CD4-positive, alpha-beta memory T cell (primary cell): ENCODE measurements around the gene LAMB2. TPM values are rescaled to one million over a fixed set of nuclear protein-coding genes. Genes with fewer than 3 reads are reported as not detected.

Experiments
- CTCF ChIA-PET: fragments of 350-600 bp; sonication (Branson Sonifier 250); formaldehyde crosslinking; loops from one replicate; lab custom pipeline; 2021; ENCODE audit warnings: inconsistent platforms; ENCODE audit not compliant: partially characterized antibody; lab: Charles Lee
- POLR2A ChIA-PET: fragments of 350-600 bp; sonication (Branson Sonifier 250); formaldehyde crosslinking; loops from one replicate; lab custom pipeline; 2021; ENCODE audit not compliant: partially characterized antibody; lab: Charles Lee
- DNase-seq, 5 donors: peaks; one replicate each; pipeline versions ENCODE4 v3.0.0 to v3.0.0-alpha.2; 2020 to 2022; ENCODE audit warnings: mixed read lengths in 1 of 5
- H3K27ac ChIP-seq: one replicate; pipeline ENCODE4 v1.7.0; 2013; ENCODE audit warnings: low read depth, low read length
- H3K27me3 ChIP-seq: 2 replicates; pipeline ENCODE4 v1.7.0; 2013; ENCODE audit warnings: mild to moderate bottlenecking, low read length, moderate library complexity; ENCODE audit not compliant: insufficient read depth
- H3K36me3 ChIP-seq: 2 replicates; pipeline ENCODE4 v1.7.0; 2013; ENCODE audit warnings: mild to moderate bottlenecking, low read length, moderate library complexity; ENCODE audit not compliant: insufficient read depth
- H3K4me1 ChIP-seq: 2 replicates; pipeline ENCODE4 v1.7.0; 2013; ENCODE audit warnings: mild to moderate bottlenecking, low read length, moderate library complexity; ENCODE audit not compliant: insufficient read depth
- H3K4me3 ChIP-seq, 2 donors: one replicate each; pipeline ENCODE4 v1.7.0; 2013; ENCODE audit warnings: low read length in 2 of 2, mild to moderate bottlenecking in 1 of 2
- H3K9me3 ChIP-seq, 2 donors: one replicate each; pipeline ENCODE4 v1.7.0; 2013; ENCODE audit warnings: low read length in 2 of 2, control low read depth in 1 of 2; ENCODE audit not compliant: control insufficient read depth in 1 of 2
- H3K27ac Mint-ChIP-seq, 7 donors: one replicate each; pipeline ENCODE4 v1.8.0; 2020 to 2021; ENCODE audit warnings: mixed read lengths in 7 of 7, mild to moderate bottlenecking in 6 of 7, inconsistent platforms in 3 of 7, moderate library complexity in 3 of 7
- H3K27me3 Mint-ChIP-seq, 2 donors: one replicate each; pipeline ENCODE4 v1.8.0; 2020 to 2021; ENCODE audit warnings: mixed read lengths in 2 of 2
- H3K36me3 Mint-ChIP-seq, 2 donors: one replicate each; pipeline ENCODE4 v1.8.0; 2020 to 2021; ENCODE audit warnings: mixed read lengths in 2 of 2, inconsistent platforms in 1 of 2, mild to moderate bottlenecking in 1 of 2
- H3K4me1 Mint-ChIP-seq, 4 donors: one replicate each; pipeline ENCODE4 v1.8.0; 2020 to 2021; ENCODE audit warnings: mixed read lengths in 4 of 4, mild to moderate bottlenecking in 1 of 4
- H3K4me3 Mint-ChIP-seq, 8 donors: one replicate each; pipeline ENCODE4 v1.8.0; 2020 to 2021; ENCODE audit warnings: mixed read lengths in 8 of 8, mild to moderate bottlenecking in 7 of 8, moderate library complexity in 6 of 8, inconsistent platforms in 3 of 8
- H3K9me3 Mint-ChIP-seq, 8 donors: one replicate each; pipeline ENCODE4 v1.8.0; 2020 to 2021; ENCODE audit warnings: mixed read lengths in 8 of 8, mild to moderate bottlenecking in 5 of 8, inconsistent platforms in 3 of 8, moderate library complexity in 1 of 8
- intact Hi-C: fragments of 100-400 bp; cut with micrococcal nuclease; formaldehyde crosslinking; loops from one replicate; pipeline ENCODE4 v1.15.1; 2023
- polyA plus RNA-seq, 2 donors: library from polyadenylated mRNA; unstranded; fragments of 300-500 nt; fragmentation: Illumina TruSeq; gene quantifications; one replicate each; pipeline ENCODE4 v1.2.3, GENCODE V29; 2021
- total RNA-seq, 2 experiments: library from RNA; stranded (reverse); gene quantifications; one replicate each; pipeline ENCODE4 v1.2.3, GENCODE V29; 2021

The LAMB2 gene
- total and polyA plus RNA-seq, 4 experiments from 2014 or later: 1.1 TPM; not detected in 3

DNA sequence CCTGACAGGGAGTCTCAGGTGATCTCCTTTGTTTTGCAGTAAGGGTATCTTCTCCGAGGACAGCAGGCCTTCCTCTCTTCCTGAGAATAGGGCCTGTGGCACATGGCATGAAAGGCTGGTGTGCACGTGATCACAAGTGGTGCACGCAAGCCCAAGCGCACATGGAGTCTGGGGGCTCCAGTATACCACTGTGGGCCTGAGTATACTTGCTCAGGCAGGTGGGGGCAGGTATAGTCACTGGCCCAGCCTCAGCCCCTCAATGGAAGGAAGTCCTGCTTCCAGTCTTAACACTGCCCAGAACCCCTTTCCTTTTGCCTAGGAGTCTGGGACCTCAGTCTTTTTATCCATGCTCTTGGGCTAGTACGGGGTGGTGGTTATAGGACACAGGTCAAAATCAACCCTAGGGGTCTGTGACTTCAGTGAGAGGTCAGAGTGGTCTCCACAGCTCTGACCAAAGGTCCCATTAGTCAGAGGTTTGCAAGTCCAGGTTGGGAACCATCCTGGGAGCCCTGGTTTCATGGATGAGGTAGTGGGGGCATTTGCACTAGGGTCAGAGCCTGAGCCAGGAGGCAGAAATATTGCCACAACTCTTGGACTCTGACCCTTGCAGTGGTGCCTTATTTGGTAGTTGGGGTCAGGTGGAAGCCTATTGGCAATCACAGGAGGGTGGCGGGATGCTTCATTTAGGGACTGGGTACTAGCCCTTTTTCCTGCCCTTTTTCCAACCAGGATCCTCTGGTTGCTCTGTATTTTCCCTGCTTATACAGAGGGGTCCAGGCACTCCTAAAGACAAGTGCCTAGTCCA, 34.1 kb upstream of the LAMB2 start:
- Histone ChIP-seq H3K4me1 (peaks cover 35% of the 10 kb centered on the region), H3K4me3 (peak overlapping the region; percentile 37 to 49), H3K9me3 (no peaks in the 10 kb centered on the region), H3K36me3 (peaks cover 16% of the 10 kb centered on the region), H3K27me3 (no peaks in the 10 kb centered on the region), H3K27ac (no peak overlapping the region)
- ChIA-PET CTCF (interaction anchor here (1.5 kb wide), 1 partner anchor 160 kb away, joined by 4 read pairs; the partner anchor contains the start of gene WDR6), POLR2A (interaction anchor here (0.7 to 2.5 kb wide), 4 partner anchors 46 to 178 kb away, joined by 3 to 10 read pairs (median 4); partner anchors contain the start of gene USP19)
- DNase-seq: no peak
- H3K36me3 Mint-ChIP-seq: peaks cover 6 to 31% of the 10 kb centered on the region in 2 donors
- H3K27me3 Mint-ChIP-seq: no peaks in the 10 kb centered on the region
- H3K9me3 Mint-ChIP-seq: peaks cover 0 to 2% (median 0%) of the 10 kb centered on the region in 8 donors
- peak overlapping the region; percentile 87 to 92 (median 89) for H3K4me3 Mint-ChIP-seq
- peaks cover 21 to 49% (median 33%) of the 10 kb centered on the region in 4 donors for H3K4me1 Mint-ChIP-seq
- H3K27ac Mint-ChIP-seq: peak overlapping the region; percentile 77 to 95 (median 93)
- intact Hi-C loops: loop anchor here (2.0 kb wide), 1 partner anchor 72 kb away; the partner anchor contains the start of gene QRICH1

DNA sequence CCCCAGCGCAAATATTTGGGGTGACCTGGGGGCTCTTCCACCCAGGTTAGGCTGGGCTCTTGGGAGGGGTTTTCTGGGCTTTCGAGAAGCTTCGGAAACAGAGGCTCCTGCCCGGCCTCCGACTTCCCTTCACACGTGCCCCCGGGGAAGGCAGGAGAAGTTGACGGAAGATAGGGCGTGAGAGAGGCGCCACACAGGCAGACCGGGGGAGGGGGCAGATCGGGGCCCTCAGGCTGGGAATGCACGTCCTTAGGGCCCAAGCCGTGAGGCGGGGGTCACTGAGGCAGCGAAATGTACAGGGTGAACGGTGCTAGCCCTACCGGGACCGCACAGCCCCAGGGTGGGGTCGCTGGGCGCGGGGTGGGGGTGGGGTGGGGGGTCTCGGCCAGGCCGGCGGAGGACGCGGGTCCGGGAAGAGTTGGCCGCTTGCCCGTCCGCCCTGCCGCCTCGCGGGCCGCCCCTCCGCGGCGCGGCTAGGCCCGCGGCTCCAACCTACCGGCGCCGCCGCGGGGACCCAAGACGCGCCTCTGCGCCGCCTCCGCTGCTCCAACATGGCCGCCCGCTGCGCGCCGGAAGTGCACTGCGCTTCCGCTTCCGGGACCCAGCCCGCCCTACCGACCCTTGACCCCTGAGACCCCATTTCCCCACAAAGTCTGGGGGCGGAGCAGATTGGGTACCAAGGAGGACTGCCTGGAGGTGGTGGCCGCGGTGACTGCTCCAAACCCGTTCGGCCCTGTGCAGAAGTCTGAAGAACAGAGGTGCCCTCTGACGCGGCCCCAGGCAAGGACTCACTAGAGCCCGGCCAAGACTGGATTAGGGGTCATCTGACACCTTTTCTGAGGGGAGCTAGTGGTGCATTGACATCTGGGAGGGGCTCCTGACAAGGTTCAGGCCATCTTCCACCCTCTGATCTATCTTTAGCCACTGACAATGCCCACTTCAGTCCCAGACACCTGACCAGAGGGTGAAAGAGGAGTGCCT, 33.2 kb upstream of the LAMB2 start, which contains the start of gene CCDC71:
TSS of gene CCDC71 (minus strand) at position 561 of the 981 bp plus-strand sequence. CDS start 2,123 bp downstream, outside the sequence.
- Mint-ChIP-seq H3K4me1 (peaks cover 19 to 52% (median 30%) of the 10 kb centered on the region in 4 donors), H3K36me3 (peaks cover 6 to 34% of the 10 kb centered on the region in 2 donors), H3K27ac (peak within 1 kb of the TSS; percentile 92 to 96 (median 94)), H3K27me3 (no peaks in the 10 kb centered on the region), H3K4me3 (peak within 1 kb of the TSS; percentile 90 to 96 (median 91)), H3K9me3 (peaks cover 0 to 2% (median 0%) of the 10 kb centered on the region in 8 donors)
- CTCF ChIA-PET: interaction anchor here (1.5 to 5.1 kb wide), 3 partner anchors 45 to 505 kb away, joined by 4 to 18 read pairs (median 4); partner anchors contain the start of gene USP19
- H3K27me3 ChIP-seq: no peaks in the 10 kb centered on the region
- peak within 1 kb of the TSS; percentile 49 to 93 for H3K4me3 ChIP-seq
- H3K36me3 ChIP-seq: peaks cover 16% of the 10 kb centered on the region
- H3K9me3 ChIP-seq: no peaks in the 10 kb centered on the region
- DNase-seq: peak; percentile 70 to 77 (median 72)
- peaks cover 31% of the 10 kb centered on the region for H3K4me1 ChIP-seq
- POLR2A ChIA-PET: interaction anchor here (0.6 to 2.5 kb wide), 10 partner anchors 15 to 247 kb away, joined by 3 to 13 read pairs (median 3); partner anchors contain the start of genes IMPDH2, QRICH1 and USP19
- peak within 1 kb of the TSS; percentile 57 for H3K27ac ChIP-seq
- intact Hi-C loops: loop anchor here (2.0 kb wide), 1 partner anchor 71 kb away; the partner anchor contains the start of gene QRICH1

DNA sequence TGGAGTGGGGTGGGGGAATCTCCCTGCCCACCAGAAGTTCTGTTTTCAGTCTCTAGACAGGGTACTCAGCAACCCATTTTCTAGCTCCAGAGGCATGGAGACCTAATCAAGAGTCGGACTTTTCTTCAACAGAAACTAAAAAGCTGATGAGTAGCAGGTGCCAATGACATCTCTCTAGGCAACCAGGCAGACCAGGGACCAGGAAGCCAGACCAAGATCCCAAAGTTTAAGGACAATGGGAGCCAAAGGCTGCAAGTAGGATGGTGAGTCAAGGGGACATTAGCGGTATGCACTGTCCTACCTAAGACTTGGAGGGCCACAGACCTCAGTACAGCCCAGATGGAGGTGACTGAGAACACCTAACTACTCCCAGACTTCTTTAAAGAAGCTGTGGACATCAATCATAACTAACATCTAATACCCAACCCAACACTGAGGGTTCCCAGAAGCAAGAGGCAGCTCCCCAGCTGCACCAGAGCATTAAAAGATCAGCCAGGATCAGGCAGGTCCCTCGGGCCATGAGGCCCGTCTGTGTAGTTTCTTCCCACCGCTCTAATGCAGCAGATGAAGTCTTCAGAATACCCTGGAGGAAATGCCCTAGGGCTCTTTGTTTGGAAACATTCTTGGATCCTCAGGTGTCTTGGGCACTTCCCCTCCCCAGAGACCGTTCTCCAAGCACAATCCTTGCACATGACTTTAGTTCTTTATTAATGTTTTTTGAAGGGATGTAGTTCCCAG, 32.3 kb upstream of the LAMB2 start:
- peak overlapping the region; percentile 87 to 96 (median 91) for H3K4me3 Mint-ChIP-seq

DNA sequence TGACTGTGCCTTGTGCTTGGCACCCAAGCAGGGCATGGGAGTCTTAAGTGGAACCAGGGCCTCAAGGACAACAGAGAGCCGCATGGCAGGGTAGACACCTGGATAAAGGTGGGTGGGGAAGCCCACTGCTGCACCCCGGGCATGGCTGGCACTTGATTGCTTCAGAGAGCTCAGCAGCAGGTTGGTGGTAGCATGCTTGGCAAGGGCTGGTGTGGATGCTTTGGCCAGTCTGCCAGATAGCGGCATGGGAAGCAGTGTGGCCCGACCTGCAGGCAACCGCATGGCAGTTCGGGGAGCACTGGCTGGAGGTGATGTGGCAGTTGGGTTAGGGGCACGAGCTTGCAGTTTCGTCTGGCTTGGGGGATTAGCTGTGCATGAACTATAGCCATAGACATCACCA, 30.8 kb upstream of the LAMB2 start:
- Histone ChIP-seq H3K27ac (no peak overlapping the region), H3K4me3 (no peak overlapping the region), H3K36me3 (peaks cover 16% of the 10 kb centered on the region), H3K27me3 (no peaks in the 10 kb centered on the region), H3K4me1 (peaks cover 25% of the 10 kb centered on the region), H3K9me3 (no peaks in the 10 kb centered on the region)
- ChIA-PET CTCF (interaction anchor here (1.3 to 5.1 kb wide), 2 partner anchors 174 to 176 kb away, joined by 4 to 18 read pairs; no protein-coding TSS in a partner anchor), POLR2A (interaction anchor here (0.6 to 2.0 kb wide), 5 partner anchors 11 to 174 kb away, joined by 3 to 6 read pairs (median 3); partner anchors contain the start of genes P4HTM and QRICH1)
- Mint-ChIP-seq H3K4me1 (peaks cover 16 to 39% (median 24%) of the 10 kb centered on the region in 4 donors), H3K36me3 (peaks cover 6 to 32% of the 10 kb centered on the region in 2 donors), H3K27ac (peak overlapping the region in 1 of 7 donors; percentile 32), H3K4me3 (peak overlapping the region in 3 of 8 donors; percentile 13 to 42 (median 15)), H3K9me3 (no peaks in the 10 kb centered on the region), H3K27me3 (no peaks in the 10 kb centered on the region)
- intact Hi-C loops: no loop called here
- DNase-seq: no peak

More for the DNA sequence above, 32.3 kb upstream of the LAMB2 start:
- ChIA-PET POLR2A (interaction anchor here (0.6 to 2.5 kb wide), 8 partner anchors 16 to 248 kb away, joined by 3 to 13 read pairs (median 3); partner anchors contain the start of genes IMPDH2, QRICH1 and USP19), CTCF (interaction anchor here (0.6 to 5.1 kb wide), 5 partner anchors 13 to 506 kb away, joined by 3 to 18 read pairs (median 4); partner anchors contain the start of gene USP19)
- Mint-ChIP-seq H3K27me3 (no peaks in the 10 kb centered on the region), H3K4me1 (peaks cover 16 to 44% (median 26%) of the 10 kb centered on the region in 4 donors), H3K27ac (peak overlapping the region; percentile 88 to 95 (median 92)), H3K9me3 (no peaks in the 10 kb centered on the region), H3K36me3 (peaks cover 6 to 32% of the 10 kb centered on the region in 2 donors)
- H3K4me3 ChIP-seq: peak overlapping the region; percentile 49 to 93
- no peaks in the 10 kb centered on the region for H3K27me3 ChIP-seq
- peak overlapping the region; percentile 57 for H3K27ac ChIP-seq
- no peak for DNase-seq
- H3K36me3 ChIP-seq: peaks cover 16% of the 10 kb centered on the region
- H3K9me3 ChIP-seq: no peaks in the 10 kb centered on the region
- peaks cover 25% of the 10 kb centered on the region for H3K4me1 ChIP-seq
- intact Hi-C loops: no loop called here

DNA sequence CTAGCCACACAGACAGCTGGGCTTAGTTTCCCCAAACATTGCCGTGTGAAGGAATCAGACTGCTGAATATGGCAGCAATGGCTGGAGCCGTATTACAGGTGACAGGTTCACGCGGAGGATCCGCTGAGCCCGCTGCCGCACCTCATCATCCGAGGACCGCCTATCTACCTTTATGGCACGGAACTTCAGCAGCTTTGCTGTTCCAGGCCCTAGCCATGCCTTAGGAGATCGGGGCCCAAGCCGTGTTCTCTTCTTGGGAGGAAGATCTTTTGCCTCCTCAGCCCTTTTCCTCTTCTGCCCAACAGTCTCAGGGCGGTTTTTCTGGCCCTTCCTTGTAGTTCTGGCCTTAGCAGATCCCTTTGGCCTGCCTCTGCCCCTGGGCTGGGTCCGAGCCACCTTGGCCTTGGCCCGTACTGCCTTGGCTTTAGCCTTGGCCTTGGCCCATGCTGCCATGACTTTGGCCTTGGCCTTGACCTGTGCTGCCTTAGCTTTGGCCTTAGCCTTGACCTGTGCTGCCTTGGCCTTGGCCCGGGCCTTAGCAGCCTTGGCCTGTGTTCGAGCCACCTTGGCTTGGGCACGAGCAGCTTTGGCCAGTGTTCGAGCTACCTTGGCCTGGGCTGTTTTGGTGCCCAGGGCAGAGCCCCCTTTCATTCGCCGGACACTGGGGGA, 30.0 kb upstream of the LAMB2 start:
- ChIA-PET POLR2A (interaction anchor here (0.6 to 2.0 kb wide), 4 partner anchors 10 to 174 kb away, joined by 3 to 6 read pairs (median 4); partner anchors contain the start of genes P4HTM and QRICH1), CTCF (interaction anchor here (1.3 to 5.1 kb wide), 3 partner anchors 8 to 175 kb away, joined by 4 to 18 read pairs (median 7); partner anchors contain the start of gene KLHDC8B)
- DNase-seq: no peak
- Mint-ChIP-seq H3K27ac (no peak overlapping the region), H3K4me1 (peaks cover 19 to 44% (median 28%) of the 10 kb centered on the region in 4 donors), H3K36me3 (peaks cover 6 to 34% of the 10 kb centered on the region in 2 donors), H3K27me3 (no peaks in the 10 kb centered on the region), H3K4me3 (no peak overlapping the region), H3K9me3 (no peaks in the 10 kb centered on the region)
- H3K27ac ChIP-seq: no peak overlapping the region
- intact Hi-C loops: no loop called here
- H3K27me3 ChIP-seq: no peaks in the 10 kb centered on the region
- peaks cover 25% of the 10 kb centered on the region for H3K4me1 ChIP-seq
- no peak overlapping the region for H3K4me3 ChIP-seq
- peaks cover 16% of the 10 kb centered on the region for H3K36me3 ChIP-seq
- no peaks in the 10 kb centered on the region for H3K9me3 ChIP-seq
